Measurements from ENCODE around the gene RNF157.

The RNF157 gene

GRCh38 chr17:76151896-76152454 is 88.3 kb downstream of the RNF157 start:
- H3K36me3 ChIP-seq (ENCODE audit: control insufficient read depth in 2 of 2, insufficient read depth in 1 of 2, low read length in 2 of 2): peaks cover 0 to 50% of the 10 kb centered on the region in 2 experiments; a peak in 2 of 3 replicates
- no peak for TF ChIP-seq ZNF600 (tag by site-specific recombination; IDR thresholded peaks at IDR 0.05)
- TF ChIP-seq ZNF214 (tag by site-specific recombination; IDR thresholded peaks at IDR 0.05; ENCODE audit: borderline replicate concordance): no peak
- TF ChIP-seq ZNF501 (tag by site-specific recombination; IDR thresholded peaks at IDR 0.05): no peak
- no peak for TF ChIP-seq ZBTB49 (tag by site-specific recombination; IDR thresholded peaks at IDR 0.05; ENCODE audit: low read depth)
- TF ChIP-seq ZNF26 (tag by site-specific recombination; IDR thresholded peaks at IDR 0.05): no peak
- TF ChIP-seq BCL11B (tag by site-specific recombination; IDR thresholded peaks at IDR 0.05; ENCODE audit: low read depth): no peak
- no peak for TF ChIP-seq ZNF510 (tag by site-specific recombination; IDR thresholded peaks at IDR 0.05; ENCODE audit: insufficient replicate concordance)
- no peak for TF ChIP-seq ZNF830 (tag by site-specific recombination; IDR thresholded peaks at IDR 0.05; ENCODE audit: low read depth)
- no peak for TF ChIP-seq ZNF777 (tag by site-specific recombination; IDR thresholded peaks at IDR 0.05; ENCODE audit: borderline replicate concordance)
- TF ChIP-seq INSM2 (tag by site-specific recombination; IDR thresholded peaks at IDR 0.05): no peak
- no peak for TF ChIP-seq ZNF391 (tag by site-specific recombination; IDR thresholded peaks at IDR 0.05; ENCODE audit: borderline replicate concordance, low read depth)
- TF ChIP-seq ZBTB21 (tag by site-specific recombination; IDR thresholded peaks at IDR 0.05): no peak
- TF ChIP-seq ZNF449 (tag by site-specific recombination; IDR thresholded peaks at IDR 0.05): no peak
- TF ChIP-seq ZNF785 (tag by site-specific recombination; IDR thresholded peaks at IDR 0.05): no peak
- no peak for TF ChIP-seq ZNF692 (tag by site-specific recombination; IDR thresholded peaks at IDR 0.05)
- no peak for TF ChIP-seq ZBTB7A (tag by site-specific recombination; IDR thresholded peaks at IDR 0.05; ENCODE audit: low read depth)
- no peak for TF ChIP-seq CTCF (tag by site-specific recombination; IDR thresholded peaks at IDR 0.05)
- TF ChIP-seq ZNF16 (tag by site-specific recombination; IDR thresholded peaks at IDR 0.05; ENCODE audit: low read depth): no peak
- no peak for TF ChIP-seq ZNF658 (tag by site-specific recombination; IDR thresholded peaks at IDR 0.05)
- TF ChIP-seq ZNF521 (tag by site-specific recombination; IDR thresholded peaks at IDR 0.05): no peak
- ChIA-PET CTCF (interaction anchor here (0.6 to 5.4 kb wide), 9 partner anchors 17 to 257 kb away, joined by 3 to 30 read pairs (median 3); no protein-coding TSS in a partner anchor), POLR2A (interaction anchor here (1.2 kb wide), 1 partner anchor 19 kb away, joined by 4 read pairs; no protein-coding TSS in a partner anchor)
- no peaks in the 10 kb centered on the region for H3K4me1 ChIP-seq (ENCODE audit: control insufficient read depth, insufficient read depth, low read length)
- H3K4me3 ChIP-seq (ENCODE audit: low read depth, low read length): no peak overlapping the region
- H3K9me3 ChIP-seq (ENCODE audit: control insufficient read depth, insufficient read depth, low read depth, low read length): no peaks in the 10 kb centered on the region
- H3K27ac ChIP-seq (ENCODE audit: extremely low read depth, low read depth, low read length): no peak overlapping the region

Data from HEK293 (cell line).